ENCODE data around the gene SAFB. TPM values are rescaled to one million over a fixed set of nuclear protein-coding genes. Genes with fewer than 3 reads are reported as not detected.

The SAFB gene
- total and polyA plus RNA-seq, 2 of the 13 experiments (the other 11 are each of a cell fraction or from before 2014, with no cell fraction given): 21.0 to 28.4 TPM

DNA sequence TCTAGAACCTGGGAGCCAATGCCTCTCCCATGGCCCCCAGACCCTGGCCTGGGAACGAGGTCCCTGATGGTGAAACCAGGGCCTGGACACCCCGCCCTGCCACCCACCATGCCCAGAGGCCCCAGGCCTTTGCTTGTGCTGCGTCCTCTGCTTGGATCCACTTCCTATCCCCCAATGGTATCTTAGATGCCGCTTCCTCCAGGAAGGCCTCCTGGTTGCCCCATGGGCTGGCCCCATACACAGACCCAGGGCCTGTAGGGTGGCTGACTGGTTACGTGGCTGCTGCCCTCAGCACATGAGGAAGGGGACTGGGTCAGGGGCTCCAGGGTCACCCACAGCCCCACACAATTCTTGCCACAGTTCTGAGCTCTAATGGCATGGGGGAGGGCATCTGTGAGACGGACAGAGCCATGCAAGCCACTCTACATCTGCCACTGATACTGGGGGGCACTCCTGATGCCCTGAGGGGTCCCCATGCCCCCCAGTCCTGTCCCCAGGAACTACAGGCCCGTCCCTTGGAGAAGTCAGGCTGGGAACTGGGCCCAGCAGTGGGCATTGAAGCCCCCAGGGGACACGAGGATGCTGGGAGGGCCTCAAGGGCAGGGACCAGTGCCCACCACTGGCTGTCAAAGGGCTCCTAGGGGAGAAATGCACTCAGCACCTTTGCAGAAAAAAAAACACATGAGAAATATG, 72.2 kb downstream of the SAFB start:
- H4K20me1 ChIP-seq (ENCODE audit: insufficient read depth, low read length): peaks cover 38% of the 10 kb centered on the region
- 100% methylated on average over 5 of the region's 8 CpGs for WGBS (ENCODE audit: low lambda C conversion rate)
- in situ Hi-C loops (cut with HindIII; ENCODE audit: extremely low pct_ligation_motif_present, low pct_unique_long_range_greater_than_20kb) (no loop called here), intact Hi-C loops (cut with micrococcal nuclease; ENCODE audit: unreplicated experiment) (no loop called here)
- no peak overlapping the region for H2AFZ ChIP-seq (ENCODE audit: low read length)
- DNase-seq (ENCODE audit: low spot score) (no peak), ATAC-seq (no peak), FAIRE-seq (no peak)
- no peak overlapping the region for H3K27ac ChIP-seq (ENCODE audit: extremely low read length, insufficient read depth, low read length)
- H3K79me2 ChIP-seq (ENCODE audit: insufficient read depth, low read length): peaks cover 35% of the 10 kb centered on the region
- peaks cover 14% of the 10 kb centered on the region; the same call in 1 of the 2 replicates for H3K4me1 ChIP-seq (ENCODE audit: insufficient read depth, low read length)
- TF ChIP-seq ZFP36 (IDR thresholded peaks at IDR 0.05; ENCODE audit: borderline replicate concordance, low read depth, low read length, partially characterized antibody): peak; percentile 90
- peak; percentile 21; the same call in 1 of the 2 replicates for TF ChIP-seq POLR2AphosphoS5 (IDR thresholded peaks at IDR 0.05; ENCODE audit: low read depth, low read length)
- TF ChIP-seq SRSF9 (IDR thresholded peaks at IDR 0.05; ENCODE audit: borderline replicate concordance, insufficient read depth, low read depth, low read length, poor library complexity, severe bottlenecking): no peak
- no peak for TF ChIP-seq SIX1 (CRISPR knock-in tag; IDR thresholded peaks at IDR 0.05; ENCODE audit: borderline replicate concordance)
- 0 out of 2 replicates have a peak, but pooled peaks have one; percentile 29 for TF ChIP-seq ZMYM3 (CRISPR knock-in tag; IDR thresholded peaks at IDR 0.05)
- no peak for TF ChIP-seq BCL6 (CRISPR knock-in tag; IDR thresholded peaks at IDR 0.05)
- TF ChIP-seq SP4 (CRISPR knock-in tag; IDR thresholded peaks at IDR 0.05): no peak
- TF ChIP-seq POLR2G (IDR thresholded peaks at IDR 0.05; ENCODE audit: low read depth, low read length): peak; percentile 36; the same call in 1 of the 2 replicates
- TF ChIP-seq ADNP (CRISPR knock-in tag; IDR thresholded peaks at IDR 0.05): 0 out of 2 replicates have a peak, but pooled peaks have one; percentile 38
- TF ChIP-seq, protein P1, sequence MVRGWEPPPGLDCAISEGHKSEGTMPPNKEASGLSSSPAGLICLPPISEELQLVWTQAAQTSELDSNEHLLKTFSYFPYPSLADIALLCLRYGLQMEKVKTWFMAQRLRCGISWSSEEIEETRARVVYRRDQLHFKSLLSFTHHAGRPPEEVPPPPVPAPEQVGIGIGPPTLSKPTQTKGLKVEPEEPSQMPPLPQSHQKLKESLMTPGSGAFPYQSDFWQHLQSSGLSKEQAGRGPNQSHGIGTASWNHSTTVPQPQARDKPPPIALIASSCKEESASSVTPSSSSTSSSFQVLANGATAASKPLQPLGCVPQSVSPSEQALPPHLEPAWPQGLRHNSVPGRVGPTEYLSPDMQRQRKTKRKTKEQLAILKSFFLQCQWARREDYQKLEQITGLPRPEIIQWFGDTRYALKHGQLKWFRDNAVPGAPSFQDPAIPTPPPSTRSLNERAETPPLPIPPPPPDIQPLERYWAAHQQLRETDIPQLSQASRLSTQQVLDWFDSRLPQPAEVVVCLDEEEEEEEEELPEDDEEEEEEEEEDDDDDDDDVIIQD (CRISPR knock-in tag; IDR thresholded peaks at IDR 0.05; ENCODE audit: low read depth): no peak
- H3K4me2 ChIP-seq (ENCODE audit: low read depth, low read length): no peak overlapping the region
- H3K27me3 ChIP-seq (ENCODE audit: control insufficient read depth in 1 of 2, insufficient read depth in 2 of 2, low read length in 2 of 2): no peaks in the 10 kb centered on the region; a peak in 1 of 5 replicates
- H3K36me3 ChIP-seq (replicated peaks in 1 of 2; ENCODE audit: control insufficient read depth in 1 of 2, insufficient read depth in 2 of 2, low read length in 2 of 2): peaks cover 33 to 75% of the 10 kb centered on the region in 2 experiments
- ChIA-PET POLR2A (interaction anchor here (1.2 to 1.4 kb wide), 2 partner anchors 23 to 25 kb away, joined by 4 to 9 read pairs; partner anchors contain the start of genes CATSPERD and LONP1), CTCF (ENCODE audit: low intra/inter-chr PET ratio, low total read pairs) (no interaction called here)
- no peaks in the 10 kb centered on the region for H3K9me3 ChIP-seq (ENCODE audit: low read length)
- BruUV-seq (replicated peaks): no TSS peak
- H3K9ac ChIP-seq (ENCODE audit: insufficient read depth, low read depth, low read length): no peak overlapping the region
- H3K4me3 ChIP-seq (replicated peaks in 1 of 3; ENCODE audit: insufficient read depth in 1 of 3, low read depth in 2 of 3, low read length in 3 of 3): no peak overlapping the region
